Urinary bladder (tissue), 2 donors: ENCODE measurements around the gene ZNF408. TPM values are rescaled to one million over a fixed set of nuclear protein-coding genes. Genes with fewer than 3 reads are reported as not detected.

Source experiments
- polyA plus RNA-seq: library from polyadenylated mRNA; stranded (reverse); fragments of 200-250 nt; gene quantifications from one replicate; pipeline ENCODE4 v1.2.3, GENCODE V29; 2013
- small RNA-seq: library from RNA; depleted of rRNA; stranded (forward); fragments of <200 nt; gene quantifications from one replicate; pipeline ENCODE3, GENCODE V24; 2014
- total RNA-seq: library from RNA; depleted of rRNA; stranded (reverse); fragments of >200 nt; gene quantifications from one replicate; pipeline ENCODE4 v1.2.3, GENCODE V29; 2014
- donor health status: healthy.

Gene ZNF408
- total and polyA plus RNA-seq, 2 donors, result 3.1 to 10.3 TPM

Small RNAs within 50 kb of the gene (small RNA-seq; reads per million reads assigned to genes)
- gene MIR5582, result not detected

Other genes with a start within 250 kb of the ZNF408 start
- gene AMBRA1, start 107.0 kb upstream of the ZNF408 start, total RNA-seq, result 22.9 TPM
- 21.9 TPM for gene AMBRA1, start 107.0 kb upstream of the ZNF408 start, polyA plus RNA-seq
- gene HARBI1, start 83.8 kb upstream of the ZNF408 start, total RNA-seq, result 2.0 TPM
- gene HARBI1, start 83.8 kb upstream of the ZNF408 start, polyA plus RNA-seq, result 3.3 TPM
- gene ATG13, start 83.5 kb upstream of the ZNF408 start, total RNA-seq, result 46.5 TPM
- gene ATG13, start 83.5 kb upstream of the ZNF408 start, polyA plus RNA-seq, result 48.0 TPM
- gene ARHGAP1, start 412 bp upstream of the ZNF408 start, total RNA-seq, result 41.8 TPM
- 128 TPM for gene ARHGAP1, start 412 bp upstream of the ZNF408 start, polyA plus RNA-seq
- not detected for gene F2, start 18.2 kb downstream of the ZNF408 start, total RNA-seq
- 0.84 TPM for gene F2, start 18.2 kb downstream of the ZNF408 start, polyA plus RNA-seq
- gene CKAP5, start 145.2 kb downstream of the ZNF408 start, total RNA-seq, result 80.5 TPM
- gene CKAP5, start 145.2 kb downstream of the ZNF408 start, polyA plus RNA-seq, result 26.8 TPM
- 8.1 TPM for gene LRP4, start 217.5 kb downstream of the ZNF408 start, total RNA-seq
- 2.4 TPM for gene LRP4, start 217.5 kb downstream of the ZNF408 start, polyA plus RNA-seq
- gene CSTPP1, start 235.7 kb downstream of the ZNF408 start, total RNA-seq, result 20.9 TPM
- 20.7 TPM for gene CSTPP1, start 235.7 kb downstream of the ZNF408 start, polyA plus RNA-seq